NAMALWA (cell line): ENCODE measurements around the gene REC8.
A peak's percentile ranks its signal among the peaks of the same experiment; 100 is the strongest.
"Not testable (repeated sequence)": the region's sequence is repeated elsewhere in the genome, so short reads cannot be mapped to it uniquely, and the experiment has no call there.

ENCODE experiments used
- DNase-seq: peaks from one replicate; pipeline ENCODE4 v3.0.0-alpha.2; 2015; ENCODE audit warnings: low spot score

The REC8 gene

GRCh38 chr14:24183014-24183481 is 11.2 kb downstream of the REC8 start:
- no peak for DNase-seq

- DNase-seq = no peak
Observed at GRCh38 chr14:24184104-24184970, 12.5 kb downstream of the REC8 start.

GRCh38 chr14:24185026-24185425 is 13.1 kb downstream of the REC8 start:
- no peak for DNase-seq

GRCh38 chr14:24185741-24186140 is 13.9 kb downstream of the REC8 start:
- no peak for DNase-seq

- DNase-seq = no peak
Observed at GRCh38 chr14:24186831-24187538, 15.1 kb downstream of the REC8 start.

- no peak for DNase-seq
Observed at GRCh38 chr14:24187539-24187915, 15.6 kb downstream of the REC8 start.

- peak; percentile 97 for DNase-seq
Observed at GRCh38 chr14:24188251-24189058, 16.6 kb downstream of the REC8 start, which contains the start of gene IPO4. TSS of gene IPO4 (minus strand) at chr14:24188816. CDS start at chr14:24188787, 29 bp downstream.

GRCh38 chr14:24189059-24189375 is 17.1 kb downstream of the REC8 start:
- DNase-seq = no peak

GRCh38 chr14:24189460-24189859 is 17.6 kb downstream of the REC8 start:
- no peak for DNase-seq

GRCh38 chr14:24190416-24190815 is 18.5 kb downstream of the REC8 start:
- no peak for DNase-seq

GRCh38 chr14:24192933-24193332 is 21.1 kb downstream of the REC8 start:
- no peak for DNase-seq

GRCh38 chr14:24194186-24194872 is 22.4 kb downstream of the REC8 start:
- DNase-seq = no peak

GRCh38 chr14:24194873-24195185 is 22.9 kb downstream of the REC8 start:
- no peak for DNase-seq

- DNase-seq = peak; percentile 89
Observed at GRCh38 chr14:24195186-24196070, 23.5 kb downstream of the REC8 start, which contains the start of gene TM9SF1. TSS of gene TM9SF1 (minus strand) at chr14:24195441. CDS start at chr14:24195019, 422 bp downstream.

GRCh38 chr14:24196071-24197055 is 24.5 kb downstream of the REC8 start:
- peak; percentile 74 for DNase-seq

- DNase-seq = peak; percentile 30
Observed at GRCh38 chr14:24197056-24197450, 25.2 kb downstream of the REC8 start.

- DNase-seq = no peak
Observed at GRCh38 chr14:24198814-24199524, 27.1 kb downstream of the REC8 start.

GRCh38 chr14:24202538-24202937 is 30.7 kb downstream of the REC8 start:
- not testable (repeated sequence) for DNase-seq
